ENCODE measurements around the gene DTNBP1. TPM values are rescaled to one million over a fixed set of nuclear protein-coding genes. Genes with fewer than 3 reads are reported as not detected.

The DTNBP1 gene
- total RNA-seq, 3 donors from 2014 or later = 19.6 to 31.8 (median 25.0) TPM

DNA sequence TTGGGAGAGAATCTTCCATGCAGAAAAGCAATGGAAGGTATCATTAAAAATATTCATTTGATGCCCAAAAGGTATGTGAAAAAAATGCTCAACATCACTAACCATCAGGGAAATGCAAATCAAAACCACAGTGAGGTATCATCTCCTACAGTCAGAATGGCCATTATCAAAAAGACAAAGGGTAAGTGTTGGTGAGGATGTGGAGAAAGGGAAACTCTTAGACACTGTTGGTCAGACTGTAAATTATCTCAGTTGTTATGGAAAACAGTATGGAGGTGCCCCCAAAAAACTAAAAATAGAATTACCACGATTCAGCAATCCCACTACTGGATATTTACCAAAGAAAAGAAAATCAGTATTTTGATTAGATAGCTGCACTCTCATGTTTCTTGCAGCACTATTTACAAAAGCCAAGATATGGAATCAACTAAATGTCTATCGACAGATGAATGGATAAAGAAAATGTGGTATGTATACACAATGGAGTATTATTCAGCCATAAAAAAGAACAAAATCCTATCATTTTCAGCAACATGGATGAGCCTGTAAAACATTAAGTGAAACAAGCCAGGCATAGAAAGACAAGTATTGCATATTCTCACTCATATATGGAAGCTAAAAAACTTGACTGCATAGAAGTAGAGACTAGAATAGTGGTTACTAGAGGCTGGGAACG is 84.0 kb downstream of the DTNBP1 start:
- Histone ChIP-seq H3K36me3 (ENCODE audit: low read depth) (no peaks in the 10 kb centered on the region), H3K4me1 (ENCODE audit: low read depth) (no peaks in the 10 kb centered on the region), H3K9me3 (no peaks in the 10 kb centered on the region), H3K4me3 (no peak overlapping the region)
- TF ChIP-seq, protein P1, sequence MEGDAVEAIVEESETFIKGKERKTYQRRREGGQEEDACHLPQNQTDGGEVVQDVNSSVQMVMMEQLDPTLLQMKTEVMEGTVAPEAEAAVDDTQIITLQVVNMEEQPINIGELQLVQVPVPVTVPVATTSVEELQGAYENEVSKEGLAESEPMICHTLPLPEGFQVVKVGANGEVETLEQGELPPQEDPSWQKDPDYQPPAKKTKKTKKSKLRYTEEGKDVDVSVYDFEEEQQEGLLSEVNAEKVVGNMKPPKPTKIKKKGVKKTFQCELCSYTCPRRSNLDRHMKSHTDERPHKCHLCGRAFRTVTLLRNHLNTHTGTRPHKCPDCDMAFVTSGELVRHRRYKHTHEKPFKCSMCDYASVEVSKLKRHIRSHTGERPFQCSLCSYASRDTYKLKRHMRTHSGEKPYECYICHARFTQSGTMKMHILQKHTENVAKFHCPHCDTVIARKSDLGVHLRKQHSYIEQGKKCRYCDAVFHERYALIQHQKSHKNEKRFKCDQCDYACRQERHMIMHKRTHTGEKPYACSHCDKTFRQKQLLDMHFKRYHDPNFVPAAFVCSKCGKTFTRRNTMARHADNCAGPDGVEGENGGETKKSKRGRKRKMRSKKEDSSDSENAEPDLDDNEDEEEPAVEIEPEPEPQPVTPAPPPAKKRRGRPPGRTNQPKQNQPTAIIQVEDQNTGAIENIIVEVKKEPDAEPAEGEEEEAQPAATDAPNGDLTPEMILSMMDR (IDR thresholded peaks at IDR 0.05) = no peak
- intact Hi-C loops (cut with DNase I, micrococcal nuclease) = no loop called here
- DNase-seq = no peak
- ATAC-seq = no peak

DNA sequence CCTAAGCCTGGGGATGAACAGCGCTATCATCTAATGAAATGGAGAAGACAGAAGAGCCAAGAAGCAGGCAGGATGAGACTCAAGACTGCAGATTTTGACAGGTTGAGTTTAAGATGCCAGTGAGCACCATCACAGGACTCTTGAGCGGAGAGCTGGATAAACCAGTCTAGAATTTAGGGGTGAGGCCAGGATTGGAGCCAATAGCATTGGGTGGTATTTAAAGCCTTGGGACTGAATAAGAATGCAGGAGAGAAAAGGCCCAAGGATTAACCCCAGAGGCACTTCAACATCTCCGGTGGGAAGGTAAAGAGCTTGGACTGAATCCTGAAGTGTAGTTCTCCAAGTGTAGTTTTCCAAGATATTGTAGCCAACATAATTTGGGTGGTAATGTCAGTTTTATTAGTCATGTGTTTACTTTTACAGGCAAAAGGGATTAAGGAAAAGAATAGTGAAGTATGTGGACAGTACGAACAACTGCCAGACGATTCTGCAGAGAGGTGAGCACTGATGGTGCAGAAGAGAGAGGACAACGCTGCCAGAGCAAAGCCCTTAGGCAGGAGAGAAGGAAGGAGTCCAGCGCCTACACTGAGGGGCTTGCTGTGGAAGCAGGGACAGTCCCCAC is 85.2 kb downstream of the DTNBP1 start:
- H3K4me1 ChIP-seq (ENCODE audit: low read depth) = no peaks in the 10 kb centered on the region
- no peaks in the 10 kb centered on the region for H3K9me3 ChIP-seq
- intact Hi-C loops (cut with DNase I, micrococcal nuclease) = no loop called here
- no peak overlapping the region for H3K4me3 ChIP-seq
- no peak for ATAC-seq
- no peak for DNase-seq
- TF ChIP-seq, protein P1 (IDR thresholded peaks at IDR 0.05) = no peak
- H3K36me3 ChIP-seq (ENCODE audit: low read depth) = no peaks in the 10 kb centered on the region

DNA sequence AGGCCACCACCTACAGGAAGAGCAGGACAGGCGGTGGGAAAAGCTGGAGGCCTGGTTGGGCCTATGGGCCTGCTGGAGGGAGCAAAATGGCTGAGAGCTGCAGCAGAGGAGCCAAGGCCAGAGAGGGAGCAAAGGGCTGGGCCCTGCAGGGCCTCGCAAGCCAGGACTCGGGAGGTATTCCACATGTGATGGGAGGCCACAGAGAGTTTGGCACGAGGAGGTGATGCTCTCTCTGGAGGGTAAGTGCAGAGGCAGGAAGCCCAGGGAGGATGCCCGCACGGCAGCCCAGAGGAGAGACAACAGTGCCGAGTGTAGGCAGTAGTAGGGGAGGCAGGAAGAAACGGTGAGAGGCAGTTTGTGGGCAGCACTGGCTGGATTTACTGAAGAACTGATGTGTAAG is 85.7 kb downstream of the DTNBP1 start:
- no peak for DNase-seq
- TF ChIP-seq, protein P1 (IDR thresholded peaks at IDR 0.05) = no peak
- no peaks in the 10 kb centered on the region for H3K4me1 ChIP-seq (ENCODE audit: low read depth)
- intact Hi-C loops (cut with DNase I, micrococcal nuclease) = no loop called here
- H3K36me3 ChIP-seq (ENCODE audit: low read depth) = no peaks in the 10 kb centered on the region
- no peak for ATAC-seq
- no peak overlapping the region for H3K4me3 ChIP-seq
- no peaks in the 10 kb centered on the region for H3K9me3 ChIP-seq

DNA sequence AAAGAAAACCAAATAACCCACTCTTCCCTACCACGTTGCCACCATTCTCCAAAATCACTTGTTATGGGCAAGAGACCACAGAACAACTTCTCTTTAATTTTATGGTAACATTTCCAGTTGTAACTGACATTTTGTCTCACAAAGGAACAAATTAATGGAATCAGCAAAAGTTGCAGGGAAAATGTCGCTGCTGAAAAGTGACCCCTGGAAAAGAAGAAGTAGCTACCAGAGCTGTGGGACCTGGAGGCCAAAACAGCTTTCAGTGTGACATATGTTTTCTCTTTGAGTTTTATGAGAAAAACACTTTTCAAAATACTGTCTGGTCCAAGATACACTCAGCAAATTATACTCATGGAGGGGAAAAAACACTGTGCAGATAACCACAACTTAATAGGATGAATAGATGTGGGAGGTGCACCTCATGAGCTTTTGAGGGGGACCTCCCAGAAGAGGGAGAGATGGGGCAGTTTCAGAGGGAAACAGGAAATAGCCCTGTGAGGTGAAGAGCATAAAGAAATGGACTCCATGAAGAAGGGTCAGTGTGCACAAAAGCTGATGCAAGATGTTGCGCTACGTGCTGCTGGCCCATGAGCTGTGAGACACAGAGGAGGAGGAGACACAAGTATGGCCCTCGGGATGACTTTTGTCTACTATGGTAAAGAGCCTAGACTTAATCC is 87.3 kb downstream of the DTNBP1 start:
- DNase-seq (no peak), ATAC-seq (no peak)
- no peak overlapping the region for H3K4me3 ChIP-seq
- no peaks in the 10 kb centered on the region for H3K4me1 ChIP-seq (ENCODE audit: low read depth)
- no peaks in the 10 kb centered on the region for H3K9me3 ChIP-seq
- TF ChIP-seq, protein P1 (IDR thresholded peaks at IDR 0.05) = no peak
- H3K36me3 ChIP-seq (ENCODE audit: low read depth) = no peaks in the 10 kb centered on the region
- intact Hi-C loops (cut with DNase I, micrococcal nuclease) = no loop called here

DNA sequence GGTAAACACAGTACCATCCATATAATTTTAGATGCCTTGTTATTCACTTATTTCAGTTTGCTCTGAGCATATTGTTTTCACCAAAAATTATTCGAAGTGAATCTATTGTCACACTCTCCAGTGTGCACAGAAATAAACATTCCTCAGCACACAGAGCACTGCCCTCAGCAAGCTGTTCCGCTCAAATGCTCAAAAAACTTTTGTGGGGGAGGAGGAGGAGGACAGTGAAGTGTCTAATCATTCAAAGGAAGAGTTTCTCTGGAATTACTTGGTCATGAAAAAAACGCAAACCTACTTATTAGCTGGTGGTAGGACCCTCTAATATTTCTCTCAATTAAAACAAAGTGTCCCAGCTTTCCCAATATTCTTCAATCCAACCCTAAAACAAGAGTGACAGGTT is 88.3 kb downstream of the DTNBP1 start:
- DNase-seq = no peak
- no peak overlapping the region for H3K4me3 ChIP-seq
- H3K36me3 ChIP-seq (ENCODE audit: low read depth) = no peaks in the 10 kb centered on the region
- ATAC-seq = no peak
- no peaks in the 10 kb centered on the region for H3K9me3 ChIP-seq
- no peaks in the 10 kb centered on the region for H3K4me1 ChIP-seq (ENCODE audit: low read depth)
- intact Hi-C loops (cut with DNase I, micrococcal nuclease) = no loop called here
- TF ChIP-seq, protein P1 (IDR thresholded peaks at IDR 0.05) = no peak
